Activated naive CD4-positive, alpha-beta T cell treated with anti-CD3 and anti-CD28 coated beads for 36 hours (primary cell): Measurements from ENCODE around the gene RALBP1. TPM values are rescaled to one million over a fixed set of nuclear protein-coding genes. Genes with fewer than 3 reads are reported as not detected.

Experiments
- CTCF ChIA-PET: fragments of 350-600 bp; sonication (Branson Sonifier 250); formaldehyde crosslinking; loops from one replicate; lab custom pipeline; 2021; ENCODE audit warnings: antibody characterized with exemption; lab: Charles Lee
- DNase-seq: peaks from one replicate; pipeline ENCODE4 v3.0.0-alpha.2; 2020
- H3K27ac Mint-ChIP-seq: one replicate; pipeline ENCODE4 v1.8.0; 2021; ENCODE audit warnings: mild to moderate bottlenecking, mixed read lengths
- H3K27me3 Mint-ChIP-seq: one replicate; pipeline ENCODE4 v1.8.0; 2021; ENCODE audit warnings: low read depth, mixed read lengths
- H3K36me3 Mint-ChIP-seq: one replicate; pipeline ENCODE4 v1.8.0; 2021; ENCODE audit warnings: low read depth, mixed read lengths
- H3K4me1 Mint-ChIP-seq: one replicate; pipeline ENCODE4 v1.8.0; 2021; ENCODE audit warnings: low read depth, mixed read lengths
- H3K4me3 Mint-ChIP-seq: one replicate; pipeline ENCODE4 v1.8.0; 2021; ENCODE audit warnings: mild to moderate bottlenecking, moderate library complexity, mixed read lengths
- H3K9me3 Mint-ChIP-seq: one replicate; pipeline ENCODE4 v1.8.0; 2021; ENCODE audit warnings: mixed read lengths
- intact Hi-C: fragments of 100-400 bp; cut with micrococcal nuclease; formaldehyde crosslinking; loops from one replicate; pipeline ENCODE4 v1.15.1; 2023
- total RNA-seq, 2 experiments: library from RNA; stranded (reverse); gene quantifications; one replicate each; pipeline ENCODE4 v1.2.3, GENCODE V29; 2021

Gene RALBP1
- total RNA-seq, 2 experiments from 2014 or later, result 46.9 to 51.1 TPM

DNA sequence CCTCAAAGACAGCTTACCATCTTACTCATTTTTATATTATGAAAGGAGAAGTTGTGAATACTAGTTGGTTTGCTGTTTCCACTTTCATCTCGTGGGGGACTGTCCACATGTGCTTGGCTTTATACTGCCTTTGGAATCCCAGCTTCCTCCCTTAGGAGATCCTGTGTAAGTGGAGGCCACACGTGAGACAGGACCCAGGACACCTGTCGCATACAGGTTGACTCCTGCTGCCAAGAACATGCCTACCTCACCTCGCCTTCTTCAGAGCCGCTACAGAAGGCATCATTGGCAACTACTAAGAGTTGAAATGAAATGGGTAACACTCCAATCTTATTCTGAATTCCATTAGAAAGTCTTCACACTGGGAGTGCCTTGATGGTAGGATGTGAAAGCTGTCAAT lies 69.7 kb downstream of the RALBP1 start:
- intact Hi-C loops, result no loop called here
- Mint-ChIP-seq H3K27me3 (no peaks in the 10 kb centered on the region), H3K4me3 (no peak overlapping the region), H3K4me1 (peaks cover 3% of the 10 kb centered on the region), H3K27ac (no peak overlapping the region), H3K9me3 (no peaks in the 10 kb centered on the region), H3K36me3 (peaks cover 19% of the 10 kb centered on the region)
- CTCF ChIA-PET, result interaction anchor here (0.5 to 1.1 kb wide), 2 partner anchors 45 to 169 kb away, joined by 3 read pairs; no protein-coding TSS in a partner anchor
- DNase-seq, result no peak

DNA sequence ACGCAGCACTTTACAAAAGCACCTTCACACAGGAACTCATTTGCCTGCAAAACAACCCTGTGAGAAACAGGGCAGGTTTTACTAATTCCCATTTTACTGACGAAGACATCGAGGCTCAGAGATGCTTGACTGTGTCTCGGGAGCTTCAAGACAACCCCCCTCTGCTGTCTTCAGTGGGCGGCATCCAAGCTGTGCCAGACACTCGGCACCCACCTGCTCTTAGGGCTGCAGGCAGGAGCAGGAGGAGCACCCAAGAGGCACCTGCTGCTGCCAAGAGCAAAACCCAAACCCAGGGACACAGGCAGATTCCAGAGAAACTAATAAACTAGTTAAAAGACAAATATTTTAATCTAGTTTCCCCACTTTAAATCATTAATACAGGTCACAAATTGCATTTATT lies 71.2 kb downstream of the RALBP1 start:
- Mint-ChIP-seq H3K36me3 (peaks cover 19% of the 10 kb centered on the region), H3K27me3 (no peaks in the 10 kb centered on the region), H3K4me3 (no peak overlapping the region), H3K4me1 (peaks cover 3% of the 10 kb centered on the region), H3K9me3 (no peaks in the 10 kb centered on the region), H3K27ac (no peak overlapping the region)
- no peak for DNase-seq
- CTCF ChIA-PET, result no interaction called here
- intact Hi-C loops, result no loop called here

DNA sequence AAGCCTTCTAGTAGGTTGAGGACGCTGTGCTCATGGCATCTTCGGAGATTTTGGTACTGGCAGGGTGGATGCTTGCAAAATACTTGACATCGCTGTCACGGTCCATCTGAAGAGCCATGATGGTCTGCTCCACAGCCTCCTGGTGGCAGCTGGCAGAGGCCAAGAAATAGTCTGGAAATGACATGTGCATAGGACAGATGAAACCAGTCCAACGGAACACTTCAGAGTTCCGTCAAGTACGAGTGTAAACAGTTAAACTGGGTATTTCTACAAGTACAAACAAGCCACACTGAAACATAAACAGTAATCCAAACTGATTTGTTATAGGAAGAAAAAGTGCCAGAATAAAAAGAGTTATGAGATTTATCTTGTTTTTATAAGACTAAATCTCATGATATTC lies 72.5 kb downstream of the RALBP1 start:
- CTCF ChIA-PET, result no interaction called here
- H3K36me3 Mint-ChIP-seq, result peaks cover 26% of the 10 kb centered on the region
- intact Hi-C loops, result no loop called here

DNA sequence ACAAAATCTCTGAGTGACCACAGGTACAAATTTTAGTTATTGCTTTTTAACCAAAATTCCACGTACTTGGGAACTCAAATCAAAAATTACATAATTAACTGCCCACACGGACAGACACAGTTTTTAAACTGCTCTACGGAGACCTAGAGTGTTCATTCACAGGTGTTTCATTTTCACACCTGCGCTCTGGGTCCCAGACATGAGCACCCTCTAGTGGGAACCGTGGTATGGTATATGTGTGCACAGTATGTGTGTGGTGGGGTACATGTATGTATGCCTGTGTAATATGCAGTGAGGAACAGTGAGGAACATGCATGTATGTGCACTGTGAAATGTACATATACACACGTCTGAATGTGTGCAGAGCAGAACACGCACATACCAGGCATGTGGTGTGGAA lies 74.1 kb downstream of the RALBP1 start:
- Mint-ChIP-seq H3K4me3 (no peak overlapping the region), H3K27me3 (no peaks in the 10 kb centered on the region), H3K27ac (no peak overlapping the region), H3K4me1 (no peaks in the 10 kb centered on the region), H3K36me3 (peaks cover 37% of the 10 kb centered on the region), H3K9me3 (no peaks in the 10 kb centered on the region)
- intact Hi-C loops, result no loop called here
- CTCF ChIA-PET, result no interaction called here
- no peak for DNase-seq

More for the DNA sequence above, 72.5 kb downstream of the RALBP1 start:
- Mint-ChIP-seq H3K27ac (no peak overlapping the region), H3K4me3 (no peak overlapping the region), H3K27me3 (no peaks in the 10 kb centered on the region), H3K4me1 (peaks cover 3% of the 10 kb centered on the region), H3K9me3 (no peaks in the 10 kb centered on the region)
- DNase-seq, result no peak

GRCh38 chr18:9550429-9550828 lies 75.1 kb downstream of the RALBP1 start:
- no peak for DNase-seq
- Mint-ChIP-seq H3K27me3 (no peaks in the 10 kb centered on the region), H3K9me3 (no peaks in the 10 kb centered on the region), H3K36me3 (peaks cover 43% of the 10 kb centered on the region), H3K4me1 (no peaks in the 10 kb centered on the region), H3K27ac (no peak overlapping the region), H3K4me3 (no peak overlapping the region)
- intact Hi-C loops, result no loop called here
- CTCF ChIA-PET, result interaction anchor here (1.0 kb wide), 1 partner anchor 337 kb away, joined by 3 read pairs; no protein-coding TSS in a partner anchor

- Mint-ChIP-seq H3K4me3 (no peak overlapping the region), H3K9me3 (no peaks in the 10 kb centered on the region), H3K36me3 (peaks cover 46% of the 10 kb centered on the region), H3K4me1 (no peaks in the 10 kb centered on the region), H3K27ac (no peak overlapping the region), H3K27me3 (no peaks in the 10 kb centered on the region)
- CTCF ChIA-PET, result no interaction called here
- no peak for DNase-seq
- intact Hi-C loops, result no loop called here
Observed at GRCh38 chr18:9552191-9552590, 76.9 kb downstream of the RALBP1 start.

- DNase-seq, result no peak
- Mint-ChIP-seq H3K27me3 (no peaks in the 10 kb centered on the region), H3K4me1 (no peaks in the 10 kb centered on the region), H3K27ac (no peak overlapping the region), H3K4me3 (no peak overlapping the region), H3K36me3 (peaks cover 46% of the 10 kb centered on the region), H3K9me3 (no peaks in the 10 kb centered on the region)
- CTCF ChIA-PET, result no interaction called here
- intact Hi-C loops, result no loop called here
Observed at GRCh38 chr18:9552616-9553015, 77.3 kb downstream of the RALBP1 start.

DNA sequence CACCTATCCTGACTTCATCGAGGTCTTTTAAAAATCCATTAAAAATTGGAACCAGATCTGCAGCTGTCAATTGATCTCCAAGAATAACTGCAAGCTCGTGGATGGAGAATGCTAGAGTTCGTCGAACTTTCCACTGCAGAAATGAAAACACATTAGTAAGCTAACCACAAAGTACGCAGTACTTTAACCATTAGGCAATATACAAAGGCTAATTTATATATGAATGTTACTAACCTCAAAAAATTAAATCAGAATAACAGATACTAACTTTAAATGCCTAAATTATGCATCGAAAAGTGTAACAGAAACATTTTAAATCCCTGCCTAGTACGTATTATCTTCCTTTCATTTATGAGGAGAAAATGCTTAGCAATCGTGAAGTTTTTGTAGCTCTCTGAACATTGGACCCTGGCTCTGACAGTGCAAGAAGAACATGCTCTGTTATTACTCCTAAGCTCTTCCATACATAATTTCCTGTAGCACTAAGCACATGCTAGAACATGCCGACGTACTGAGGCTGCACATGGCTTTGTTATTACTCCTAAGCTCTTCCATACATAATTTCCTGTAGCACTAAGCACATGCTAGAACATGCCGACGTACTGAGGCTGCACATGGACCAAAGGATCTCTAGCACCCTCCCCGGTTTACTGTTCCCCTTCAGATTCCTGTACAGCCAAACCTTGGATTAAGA lies 82.1 kb downstream of the RALBP1 start:
- CTCF ChIA-PET, result no interaction called here
- no peaks in the 10 kb centered on the region for H3K4me1 Mint-ChIP-seq
- DNase-seq, result no peak
- H3K9me3 Mint-ChIP-seq, result no peaks in the 10 kb centered on the region
- H3K27me3 Mint-ChIP-seq, result no peaks in the 10 kb centered on the region
- peaks cover 42% of the 10 kb centered on the region for H3K36me3 Mint-ChIP-seq
- no peak overlapping the region for H3K27ac Mint-ChIP-seq
- intact Hi-C loops, result no loop called here
- no peak overlapping the region for H3K4me3 Mint-ChIP-seq

DNA sequence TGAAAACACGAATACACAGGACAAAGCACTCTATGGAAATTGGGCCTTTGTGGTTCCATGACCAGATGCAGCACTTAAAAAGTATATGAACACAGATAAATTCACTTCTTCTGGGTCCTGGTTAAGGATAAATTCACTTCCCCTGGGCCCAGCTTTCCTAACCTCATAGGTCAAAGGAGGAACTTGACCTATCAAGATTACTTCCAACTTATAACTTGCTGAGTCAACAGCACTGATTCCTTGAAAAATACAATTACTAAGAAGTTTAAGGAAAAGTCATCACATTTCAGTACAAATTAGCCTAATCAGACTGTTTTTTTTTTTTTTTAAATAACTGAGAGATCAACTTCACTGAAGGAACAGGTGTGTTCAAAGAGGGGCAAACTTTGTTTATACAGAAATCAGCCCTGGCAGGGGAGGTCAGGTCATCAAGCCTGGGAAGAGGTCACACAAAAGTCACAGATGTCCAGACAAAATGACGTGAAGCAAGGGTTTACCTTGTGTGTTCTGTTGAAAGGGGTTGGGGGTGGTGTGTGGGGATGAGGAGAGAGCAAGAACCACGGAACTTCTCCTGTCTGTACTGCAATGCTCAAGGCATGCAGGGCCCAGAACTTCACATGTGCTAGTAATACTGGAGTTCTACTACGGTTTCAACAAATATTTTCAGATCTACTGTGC lies 83.2 kb downstream of the RALBP1 start:
- no peak for DNase-seq
- Mint-ChIP-seq H3K27ac (no peak overlapping the region), H3K4me1 (no peaks in the 10 kb centered on the region), H3K9me3 (no peaks in the 10 kb centered on the region), H3K36me3 (peaks cover 36% of the 10 kb centered on the region), H3K4me3 (no peak overlapping the region), H3K27me3 (no peaks in the 10 kb centered on the region)
- intact Hi-C loops, result no loop called here
- CTCF ChIA-PET, result no interaction called here

DNA sequence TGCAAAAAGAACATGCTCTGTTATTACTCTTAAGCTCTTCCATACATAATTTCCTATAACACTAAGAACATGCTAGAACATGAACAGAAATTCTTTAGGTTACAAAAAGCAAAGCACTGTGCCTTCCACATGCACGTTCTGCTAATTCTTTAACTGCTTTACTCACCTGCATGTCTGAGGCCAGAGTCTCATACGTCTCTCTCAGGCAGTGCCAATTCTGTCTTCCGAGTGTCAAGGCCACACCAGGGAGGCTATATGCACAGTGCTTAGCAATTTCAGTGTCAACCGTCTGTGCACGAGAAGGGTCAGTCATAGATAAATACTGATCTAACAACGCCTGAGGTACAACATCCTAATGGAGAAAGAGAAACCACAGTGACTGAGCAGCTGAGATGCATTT lies 83.9 kb downstream of the RALBP1 start:
- H3K36me3 Mint-ChIP-seq, result peaks cover 33% of the 10 kb centered on the region
- H3K4me1 Mint-ChIP-seq, result no peaks in the 10 kb centered on the region

GRCh38 chr18:9561759-9562158 lies 86.4 kb downstream of the RALBP1 start:
- DNase-seq, result no peak
- no peak overlapping the region for H3K27ac Mint-ChIP-seq
- CTCF ChIA-PET, result no interaction called here
- H3K36me3 Mint-ChIP-seq, result peaks cover 20% of the 10 kb centered on the region
- no peaks in the 10 kb centered on the region for H3K27me3 Mint-ChIP-seq
- H3K4me3 Mint-ChIP-seq, result no peak overlapping the region
- intact Hi-C loops, result no loop called here
- no peaks in the 10 kb centered on the region for H3K9me3 Mint-ChIP-seq
- no peaks in the 10 kb centered on the region for H3K4me1 Mint-ChIP-seq

More for the DNA sequence above, 83.9 kb downstream of the RALBP1 start:
- intact Hi-C loops, result no loop called here
- no peak for DNase-seq
- Mint-ChIP-seq H3K4me3 (no peak overlapping the region), H3K9me3 (no peaks in the 10 kb centered on the region), H3K27ac (no peak overlapping the region), H3K27me3 (no peaks in the 10 kb centered on the region)
- CTCF ChIA-PET, result interaction anchor here (1.1 kb wide), 1 partner anchor 221 kb away, joined by 3 read pairs; no protein-coding TSS in a partner anchor

DNA sequence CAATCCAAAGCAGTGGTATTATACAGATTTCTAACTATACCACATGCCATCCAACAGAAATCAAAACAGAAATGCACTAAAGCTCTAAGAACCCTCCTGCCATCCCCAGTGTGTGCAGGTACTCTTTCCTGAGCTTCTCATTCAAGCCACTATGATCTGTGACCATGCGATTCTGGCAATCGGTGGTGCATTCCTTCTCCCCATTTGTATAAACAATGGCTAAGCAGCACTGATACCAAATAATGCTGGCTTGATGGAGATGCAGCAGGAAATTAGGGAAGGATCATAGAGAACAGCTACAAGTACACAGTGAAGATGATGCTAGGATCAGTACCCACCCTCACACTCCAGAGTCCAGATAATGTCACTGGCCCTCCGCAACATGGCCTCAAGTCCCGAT lies 87.3 kb downstream of the RALBP1 start:
- Mint-ChIP-seq H3K4me3 (no peak overlapping the region), H3K36me3 (peaks cover 18% of the 10 kb centered on the region), H3K27me3 (no peaks in the 10 kb centered on the region), H3K27ac (no peak overlapping the region), H3K9me3 (no peaks in the 10 kb centered on the region), H3K4me1 (no peaks in the 10 kb centered on the region)
- no peak for DNase-seq
- CTCF ChIA-PET, result no interaction called here
- intact Hi-C loops, result no loop called here

GRCh38 chr18:9563331-9563730 lies 88.0 kb downstream of the RALBP1 start:
- Mint-ChIP-seq H3K36me3 (peaks cover 13% of the 10 kb centered on the region), H3K27ac (no peak overlapping the region), H3K27me3 (no peaks in the 10 kb centered on the region), H3K9me3 (no peaks in the 10 kb centered on the region), H3K4me3 (no peak overlapping the region), H3K4me1 (no peaks in the 10 kb centered on the region)
- CTCF ChIA-PET, result no interaction called here
- intact Hi-C loops, result no loop called here
- DNase-seq, result no peak
